Activated T-cell treated with anti-CD3 and anti-CD28 coated beads, Interleukin-2, amount 50 U/mL, for 1 hour (primary cell): Measurements from ENCODE around the gene TAS1R1.

Experiments
- DNase-seq: peaks from one replicate; pipeline ENCODE4 v3.0.0-alpha.2; 2020

The TAS1R1 gene

DNA sequence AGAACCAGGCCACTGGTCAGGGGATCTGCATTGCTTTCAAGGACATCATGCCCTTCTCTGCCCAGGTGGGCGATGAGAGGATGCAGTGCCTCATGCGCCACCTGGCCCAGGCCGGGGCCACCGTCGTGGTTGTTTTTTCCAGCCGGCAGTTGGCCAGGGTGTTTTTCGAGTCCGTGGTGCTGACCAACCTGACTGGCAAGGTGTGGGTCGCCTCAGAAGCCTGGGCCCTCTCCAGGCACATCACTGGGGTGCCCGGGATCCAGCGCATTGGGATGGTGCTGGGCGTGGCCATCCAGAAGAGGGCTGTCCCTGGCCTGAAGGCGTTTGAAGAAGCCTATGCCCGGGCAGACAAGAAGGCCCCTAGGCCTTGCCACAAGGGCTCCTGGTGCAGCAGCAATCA lies 19.7 kb downstream of the TAS1R1 start:
- no peak for DNase-seq

DNA sequence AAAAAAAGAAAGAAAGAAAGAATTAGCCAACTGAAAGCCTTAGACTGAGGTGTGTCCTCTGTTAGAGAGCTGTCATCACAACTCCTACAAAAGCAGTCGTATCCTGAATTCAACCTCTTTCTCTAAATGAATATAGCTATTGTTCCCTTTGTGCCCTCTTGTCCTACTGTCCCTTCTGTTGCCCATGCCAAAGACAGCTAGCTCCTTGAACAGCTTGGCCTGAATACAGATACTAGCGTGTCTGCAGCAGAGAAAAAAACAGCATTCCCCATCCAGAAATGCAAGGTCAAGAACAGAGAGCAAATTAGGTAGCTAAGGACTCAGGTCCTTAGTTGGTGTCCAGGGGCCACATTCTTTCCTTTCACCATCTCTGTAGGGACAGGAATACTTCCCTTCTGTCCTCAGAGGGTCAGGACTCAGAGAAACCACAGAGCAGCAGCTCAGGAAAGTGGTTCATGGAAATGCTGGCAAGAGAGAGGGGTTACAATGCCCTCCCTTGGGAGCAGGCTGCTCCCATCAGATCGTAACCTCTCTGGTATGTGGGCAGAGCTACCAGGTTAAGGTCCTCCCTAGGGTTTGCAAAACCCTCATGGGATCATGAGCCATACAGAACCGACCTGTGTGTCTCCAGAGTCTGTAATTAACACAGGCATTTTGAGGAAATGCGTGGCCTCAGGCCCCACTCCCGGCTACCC lies 22.9 kb downstream of the TAS1R1 start:
- DNase-seq, result no peak

DNA sequence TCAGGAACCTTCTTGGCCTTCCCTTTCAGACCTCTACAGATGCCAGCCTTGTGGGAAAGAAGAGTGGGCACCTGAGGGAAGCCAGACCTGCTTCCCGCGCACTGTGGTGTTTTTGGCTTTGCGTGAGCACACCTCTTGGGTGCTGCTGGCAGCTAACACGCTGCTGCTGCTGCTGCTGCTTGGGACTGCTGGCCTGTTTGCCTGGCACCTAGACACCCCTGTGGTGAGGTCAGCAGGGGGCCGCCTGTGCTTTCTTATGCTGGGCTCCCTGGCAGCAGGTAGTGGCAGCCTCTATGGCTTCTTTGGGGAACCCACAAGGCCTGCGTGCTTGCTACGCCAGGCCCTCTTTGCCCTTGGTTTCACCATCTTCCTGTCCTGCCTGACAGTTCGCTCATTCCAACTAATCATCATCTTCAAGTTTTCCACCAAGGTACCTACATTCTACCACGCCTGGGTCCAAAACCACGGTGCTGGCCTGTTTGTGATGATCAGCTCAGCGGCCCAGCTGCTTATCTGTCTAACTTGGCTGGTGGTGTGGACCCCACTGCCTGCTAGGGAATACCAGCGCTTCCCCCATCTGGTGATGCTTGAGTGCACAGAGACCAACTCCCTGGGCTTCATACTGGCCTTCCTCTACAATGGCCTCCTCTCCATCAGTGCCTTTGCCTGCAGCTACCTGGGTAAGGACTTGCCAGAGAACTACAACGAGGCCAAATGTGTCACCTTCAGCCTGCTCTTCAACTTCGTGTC lies 23.7 kb downstream of the TAS1R1 start:
- no peak for DNase-seq

DNA sequence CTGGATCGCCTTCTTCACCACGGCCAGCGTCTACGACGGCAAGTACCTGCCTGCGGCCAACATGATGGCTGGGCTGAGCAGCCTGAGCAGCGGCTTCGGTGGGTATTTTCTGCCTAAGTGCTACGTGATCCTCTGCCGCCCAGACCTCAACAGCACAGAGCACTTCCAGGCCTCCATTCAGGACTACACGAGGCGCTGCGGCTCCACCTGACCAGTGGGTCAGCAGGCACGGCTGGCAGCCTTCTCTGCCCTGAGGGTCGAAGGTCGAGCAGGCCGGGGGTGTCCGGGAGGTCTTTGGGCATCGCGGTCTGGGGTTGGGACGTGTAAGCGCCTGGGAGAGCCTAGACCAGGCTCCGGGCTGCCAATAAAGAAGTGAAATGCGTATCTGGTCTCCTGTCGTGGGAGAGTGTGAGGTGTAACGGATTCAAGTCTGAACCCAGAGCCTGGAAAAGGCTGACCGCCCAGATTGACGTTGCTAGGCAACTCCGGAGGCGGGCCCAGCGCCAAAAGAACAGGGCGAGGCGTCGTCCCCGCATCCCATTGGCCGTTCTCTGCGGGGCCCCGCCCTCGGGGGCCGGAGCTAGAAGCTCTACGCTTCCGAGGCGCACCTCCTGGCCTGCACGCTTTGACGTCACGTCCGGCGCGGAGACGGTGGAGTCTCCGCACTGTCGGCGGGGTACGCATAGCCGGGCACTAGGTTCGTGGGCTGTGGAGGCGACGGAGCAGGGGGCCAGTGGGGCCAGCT lies 24.4 kb downstream of the TAS1R1 start, which contains the start of gene ZBTB48:
Gene ZBTB48 (plus strand): TSS at position 621 of the 745 bp plus-strand sequence. CDS start 616 bp downstream, outside the sequence.
- DNase-seq, result peak; percentile 97

DNA sequence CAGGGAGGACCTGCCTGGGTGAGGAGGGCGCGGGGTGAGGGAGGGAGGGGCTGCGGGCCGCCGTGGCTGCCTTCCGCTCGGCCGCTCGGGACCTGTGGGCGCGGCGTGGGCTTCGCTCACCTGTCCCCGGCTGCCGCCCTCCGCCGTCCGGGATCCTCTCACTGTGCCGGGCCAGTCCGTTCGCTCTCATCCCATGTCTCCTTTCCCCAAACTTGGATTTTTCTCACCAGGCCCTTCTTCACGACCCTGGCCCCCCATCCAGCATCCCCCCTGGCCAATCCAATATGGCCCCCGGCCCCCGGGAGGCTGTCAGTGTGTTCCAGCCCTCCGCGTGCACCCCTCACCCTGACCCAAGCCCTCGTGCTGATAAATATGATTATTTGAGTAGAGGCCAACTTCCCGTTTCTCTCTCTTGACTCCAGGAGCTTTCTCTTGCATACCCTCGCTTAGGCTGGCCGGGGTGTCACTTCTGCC lies 25.0 kb downstream of the TAS1R1 start:
- no peak for DNase-seq

DNA sequence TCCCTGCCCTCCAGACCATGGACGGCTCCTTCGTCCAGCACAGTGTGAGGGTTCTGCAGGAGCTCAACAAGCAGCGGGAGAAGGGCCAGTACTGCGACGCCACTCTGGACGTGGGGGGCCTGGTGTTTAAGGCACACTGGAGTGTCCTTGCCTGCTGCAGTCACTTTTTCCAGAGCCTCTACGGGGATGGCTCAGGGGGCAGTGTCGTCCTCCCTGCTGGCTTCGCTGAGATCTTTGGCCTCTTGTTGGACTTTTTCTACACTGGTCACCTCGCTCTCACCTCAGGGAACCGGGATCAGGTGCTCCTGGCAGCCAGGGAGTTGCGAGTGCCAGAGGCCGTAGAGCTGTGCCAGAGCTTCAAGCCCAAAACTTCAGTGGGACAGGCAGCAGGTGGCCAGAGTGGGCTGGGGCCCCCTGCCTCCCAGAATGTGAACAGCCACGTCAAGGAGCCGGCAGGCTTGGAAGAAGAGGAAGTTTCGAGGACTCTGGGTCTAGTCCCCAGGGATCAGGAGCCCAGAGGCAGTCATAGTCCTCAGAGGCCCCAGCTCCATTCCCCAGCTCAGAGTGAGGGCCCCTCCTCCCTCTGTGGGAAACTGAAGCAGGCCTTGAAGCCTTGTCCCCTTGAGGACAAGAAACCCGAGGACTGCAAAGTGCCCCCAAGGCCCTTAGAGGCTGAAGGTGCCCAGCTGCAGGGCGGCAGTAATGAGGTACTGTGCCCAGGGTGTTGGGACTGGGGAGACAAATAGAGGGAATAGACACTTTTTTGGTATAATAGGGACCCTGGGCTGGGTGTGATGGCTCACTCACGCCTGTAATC lies 25.7 kb downstream of the TAS1R1 start:
- no peak for DNase-seq

DNA sequence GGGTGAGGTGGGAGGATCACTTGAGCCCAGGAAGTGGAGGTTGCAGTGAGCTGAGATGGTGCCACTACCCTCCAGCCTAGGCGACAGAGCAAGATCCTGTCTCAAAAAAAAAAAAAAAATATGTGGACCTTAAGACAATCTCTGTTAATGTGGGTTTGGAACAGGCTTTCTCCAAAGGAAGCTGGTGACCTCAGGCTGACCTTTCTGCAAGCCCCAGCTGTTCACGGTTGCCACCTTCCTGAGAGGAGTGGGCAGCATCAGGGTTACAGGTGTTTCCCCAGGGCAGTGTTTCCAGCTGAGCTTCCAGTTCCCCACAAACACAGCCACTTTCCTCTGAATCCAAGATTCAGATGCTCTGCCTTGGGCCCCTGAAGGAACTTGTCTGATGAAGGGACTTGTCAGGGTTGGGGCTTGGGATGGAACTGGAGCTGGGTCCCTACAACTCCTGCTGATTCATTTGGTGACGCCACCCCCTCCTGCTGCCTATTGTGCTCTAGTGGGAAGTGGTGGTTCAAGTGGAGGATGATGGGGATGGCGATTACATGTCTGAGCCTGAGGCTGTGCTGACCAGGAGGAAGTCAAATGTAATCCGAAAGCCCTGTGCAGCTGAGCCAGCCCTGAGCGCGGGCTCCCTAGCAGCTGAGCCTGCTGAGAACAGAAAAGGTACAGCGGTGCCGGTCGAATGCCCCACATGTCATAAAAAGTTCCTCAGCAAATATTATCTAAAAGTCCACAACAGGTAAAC lies 26.6 kb downstream of the TAS1R1 start:
- no peak for DNase-seq

DNA sequence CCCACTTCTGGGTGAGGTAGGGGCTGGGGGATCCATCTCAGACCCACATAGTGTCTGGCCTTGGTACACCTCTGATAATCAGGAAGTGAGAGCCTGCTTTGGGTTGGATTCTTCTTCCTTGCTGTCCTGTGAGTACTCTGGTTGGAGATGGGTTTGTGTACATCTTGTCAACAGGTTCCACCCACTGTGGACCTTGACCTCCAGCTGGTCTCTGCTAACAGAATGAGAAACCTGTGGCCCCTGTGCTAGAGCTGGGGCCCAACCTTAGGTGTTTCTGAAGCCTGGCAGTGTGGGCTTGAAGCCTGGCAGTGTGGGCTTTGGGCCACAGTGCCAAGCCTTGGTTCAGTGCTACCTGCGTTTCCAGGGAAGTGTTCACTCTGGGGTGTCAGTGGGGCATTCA lies 27.3 kb downstream of the TAS1R1 start:
- no peak for DNase-seq

DNA sequence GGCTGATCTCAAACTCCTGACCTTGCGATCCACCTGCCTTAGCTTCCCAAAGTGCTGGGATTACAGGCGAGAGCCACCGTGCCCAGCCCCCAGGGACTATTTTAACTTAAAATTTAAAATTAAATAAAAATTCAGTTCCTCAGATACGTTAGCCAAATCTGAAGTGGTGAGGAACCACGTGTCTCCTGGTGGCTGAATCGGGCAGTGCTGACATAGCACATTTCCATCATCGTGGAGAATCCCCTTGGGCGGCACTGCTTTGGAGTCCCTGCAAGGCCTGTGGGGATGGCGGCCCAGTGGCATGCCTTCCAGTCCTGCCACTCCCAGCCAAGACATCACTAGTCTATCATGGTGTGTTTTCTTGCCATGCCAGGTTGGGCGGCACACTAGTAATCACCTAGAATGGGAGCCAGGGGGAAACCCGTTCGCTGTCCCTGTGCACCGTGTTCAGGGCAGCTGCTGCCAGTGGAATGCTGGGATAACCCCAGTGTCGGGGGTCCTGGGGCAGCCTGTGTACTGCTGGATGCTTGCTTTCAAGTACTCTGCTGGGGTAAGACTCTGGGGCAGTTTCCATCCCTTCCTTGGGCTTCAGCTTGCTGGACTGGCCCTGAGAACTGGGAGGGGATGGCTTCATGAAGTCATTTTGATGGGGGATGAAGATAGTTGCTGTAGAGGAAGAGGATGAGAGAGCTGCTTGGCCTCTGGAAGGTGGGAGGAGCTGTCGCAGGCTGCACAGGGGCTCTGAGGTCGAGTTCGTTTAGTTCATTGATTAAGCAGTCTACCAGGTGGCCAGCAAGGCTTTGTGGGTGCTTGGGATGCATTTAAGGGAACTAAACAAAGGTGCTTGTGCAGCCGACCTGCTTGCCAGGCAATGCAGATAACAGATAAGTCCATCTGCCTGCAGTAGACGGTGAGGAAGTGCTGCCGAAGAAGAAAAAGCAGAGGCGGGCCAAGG lies 29.3 kb downstream of the TAS1R1 start:
- no peak for DNase-seq

DNA sequence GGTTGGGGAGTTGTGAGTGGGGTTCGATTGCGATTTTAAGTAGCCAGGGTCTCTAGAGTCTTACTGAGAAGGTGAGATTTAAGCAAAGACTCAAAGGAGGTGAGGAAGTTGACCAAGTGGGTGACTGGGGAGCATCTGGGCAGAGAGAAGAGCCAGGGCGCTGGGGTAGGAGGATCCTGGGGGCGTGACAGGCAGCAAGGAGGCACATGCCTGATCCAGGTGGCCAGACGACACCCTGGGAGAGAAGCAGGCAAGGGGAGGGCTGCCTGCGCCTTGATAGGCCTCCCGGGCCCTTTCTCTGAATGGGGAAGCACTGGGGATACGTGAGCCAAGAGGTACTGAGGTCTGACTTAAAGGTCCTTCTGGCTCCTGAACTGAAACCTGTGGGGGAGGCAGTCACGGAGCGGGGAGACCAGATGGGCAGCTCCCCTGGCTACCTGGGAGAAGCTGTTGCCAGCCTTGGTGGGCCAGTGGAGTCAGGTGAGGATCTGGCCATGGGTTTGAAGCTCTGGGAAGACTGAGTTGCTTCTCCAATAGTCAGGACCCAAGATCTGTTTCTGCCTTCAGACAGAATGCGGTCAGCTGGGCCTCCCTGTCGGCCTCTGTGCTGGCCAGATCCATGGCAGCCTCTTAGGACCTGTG lies 30.1 kb downstream of the TAS1R1 start:
- DNase-seq, result no peak

DNA sequence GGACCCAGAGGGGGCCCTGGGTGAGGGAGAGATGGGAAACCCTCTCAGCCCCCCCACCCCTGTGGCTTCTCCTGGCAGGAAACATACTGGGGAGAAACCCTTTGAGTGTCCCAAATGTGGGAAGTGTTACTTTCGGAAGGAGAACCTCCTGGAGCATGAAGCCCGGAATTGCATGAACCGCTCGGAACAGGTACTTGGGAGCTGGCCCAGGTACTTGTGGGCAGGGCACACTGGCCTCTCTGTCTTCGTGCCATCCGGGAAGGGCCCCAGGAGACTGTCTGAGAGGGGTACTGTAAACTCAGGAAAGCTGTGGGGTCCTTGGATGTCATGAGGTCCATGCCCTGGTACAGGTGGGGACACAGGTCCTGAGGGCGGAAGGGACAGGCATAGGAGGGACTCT lies 30.7 kb downstream of the TAS1R1 start:
- DNase-seq, result no peak

DNA sequence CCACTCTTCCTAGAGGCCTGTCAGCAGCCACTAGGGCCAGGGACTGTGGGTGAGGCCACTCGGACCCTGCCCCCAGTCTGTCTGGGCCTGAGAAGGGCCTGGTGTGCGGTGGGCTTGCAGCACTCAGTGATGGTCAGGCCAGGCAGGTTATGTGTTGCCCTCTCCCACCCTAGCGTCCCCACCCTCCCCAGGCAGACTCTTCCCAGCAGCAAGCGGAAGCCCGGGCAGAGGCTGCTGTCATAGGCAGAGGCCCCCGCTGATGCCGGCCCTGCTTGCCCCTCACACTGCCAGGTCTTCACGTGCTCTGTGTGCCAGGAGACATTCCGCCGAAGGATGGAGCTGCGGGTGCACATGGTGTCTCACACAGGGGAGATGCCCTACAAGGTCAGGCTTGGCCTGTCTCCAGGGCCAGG lies 31.3 kb downstream of the TAS1R1 start:
- no peak for DNase-seq

DNA sequence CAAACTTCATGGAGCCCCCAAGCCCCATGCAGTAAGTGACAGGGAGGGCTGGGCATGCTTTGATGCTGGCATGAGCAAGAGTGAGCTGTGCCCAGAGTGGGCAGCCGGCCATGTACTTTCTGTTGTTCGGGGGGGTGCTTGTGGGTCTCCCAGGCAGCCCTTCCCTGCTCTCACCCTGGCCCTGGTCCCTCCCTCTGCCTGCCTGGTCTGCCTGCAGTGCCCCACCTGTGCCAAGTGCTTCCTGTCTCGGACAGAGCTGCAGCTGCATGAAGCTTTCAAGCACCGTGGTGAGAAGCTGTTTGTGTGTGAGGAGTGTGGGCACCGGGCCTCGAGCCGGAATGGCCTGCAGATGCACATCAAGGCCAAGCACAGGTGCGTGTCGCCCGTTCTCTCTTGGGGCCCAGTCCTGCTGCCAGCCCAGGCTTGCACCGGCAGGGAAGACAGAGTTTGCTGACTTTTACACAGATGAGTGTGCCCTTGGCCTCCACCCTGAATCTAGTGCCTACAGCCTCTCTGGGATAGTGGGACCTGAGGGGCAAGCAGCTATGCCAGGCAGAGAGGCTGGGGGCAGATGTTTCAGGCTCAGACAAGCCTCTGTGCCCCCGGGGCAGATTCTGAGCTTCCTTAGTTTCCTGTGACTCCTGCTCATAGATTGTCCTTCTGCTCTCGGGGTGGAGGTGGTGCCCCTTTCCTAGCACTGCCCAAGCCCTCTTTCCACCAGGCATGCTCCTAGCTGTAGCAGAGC lies 32.3 kb downstream of the TAS1R1 start:
- DNase-seq, result no peak

DNA sequence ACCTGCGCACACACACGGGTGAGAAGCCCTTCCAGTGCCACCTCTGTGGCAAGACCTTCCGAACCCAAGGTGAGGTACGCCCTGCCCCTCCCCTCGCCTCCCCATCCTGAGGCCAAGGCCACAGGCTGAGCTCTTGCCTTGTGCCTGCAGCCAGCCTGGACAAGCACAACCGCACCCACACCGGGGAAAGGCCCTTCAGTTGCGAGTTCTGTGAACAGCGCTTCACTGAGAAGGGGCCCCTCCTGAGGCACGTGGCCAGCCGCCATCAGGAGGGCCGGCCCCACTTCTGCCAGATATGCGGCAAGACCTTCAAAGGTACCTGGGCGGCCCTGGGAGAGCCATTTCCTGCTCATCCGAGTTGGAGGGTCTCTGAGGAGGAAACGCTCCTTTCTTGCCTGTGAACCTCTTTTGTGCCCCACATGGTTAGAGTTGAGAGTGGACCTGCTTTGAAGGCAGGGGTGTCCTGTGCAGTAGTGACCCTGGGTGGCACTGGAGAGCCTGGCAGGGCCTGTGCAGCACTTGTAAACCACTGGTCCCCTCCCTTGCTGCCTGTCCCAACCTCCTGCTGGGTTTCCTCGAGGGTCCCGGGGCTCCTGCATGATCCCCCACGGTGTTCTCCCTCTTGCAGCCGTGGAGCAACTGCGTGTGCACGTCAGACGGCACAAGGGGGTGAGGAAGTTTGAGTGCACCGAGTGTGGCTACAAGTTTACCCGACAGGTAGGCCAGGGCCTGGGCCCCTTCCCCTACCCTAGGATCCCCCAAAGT lies 33.2 kb downstream of the TAS1R1 start:
- no peak for DNase-seq

DNA sequence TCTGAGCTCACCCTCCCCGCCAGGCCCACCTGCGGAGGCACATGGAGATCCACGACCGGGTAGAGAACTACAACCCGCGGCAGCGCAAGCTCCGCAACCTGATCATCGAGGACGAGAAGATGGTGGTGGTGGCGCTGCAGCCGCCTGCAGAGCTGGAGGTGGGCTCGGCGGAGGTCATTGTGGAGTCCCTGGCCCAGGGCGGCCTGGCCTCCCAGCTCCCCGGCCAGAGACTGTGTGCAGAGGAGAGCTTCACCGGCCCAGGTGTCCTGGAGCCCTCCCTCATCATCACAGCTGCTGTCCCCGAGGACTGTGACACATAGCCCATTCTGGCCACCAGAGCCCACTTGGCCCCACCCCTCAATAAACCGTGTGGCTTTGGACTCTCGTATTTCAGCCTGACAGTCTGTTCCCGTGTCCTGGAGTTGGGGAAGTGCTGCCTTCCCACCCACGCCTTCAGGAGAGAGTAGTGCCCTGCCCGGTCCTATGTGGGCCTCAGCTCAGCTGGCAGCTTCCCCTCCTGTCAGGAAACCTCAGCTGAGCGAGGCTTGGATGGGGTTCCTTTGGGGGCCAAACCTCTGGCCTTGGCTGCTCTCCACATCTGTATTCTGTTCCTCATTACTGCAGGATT lies 33.9 kb downstream of the TAS1R1 start:
- DNase-seq, result no peak

DNA sequence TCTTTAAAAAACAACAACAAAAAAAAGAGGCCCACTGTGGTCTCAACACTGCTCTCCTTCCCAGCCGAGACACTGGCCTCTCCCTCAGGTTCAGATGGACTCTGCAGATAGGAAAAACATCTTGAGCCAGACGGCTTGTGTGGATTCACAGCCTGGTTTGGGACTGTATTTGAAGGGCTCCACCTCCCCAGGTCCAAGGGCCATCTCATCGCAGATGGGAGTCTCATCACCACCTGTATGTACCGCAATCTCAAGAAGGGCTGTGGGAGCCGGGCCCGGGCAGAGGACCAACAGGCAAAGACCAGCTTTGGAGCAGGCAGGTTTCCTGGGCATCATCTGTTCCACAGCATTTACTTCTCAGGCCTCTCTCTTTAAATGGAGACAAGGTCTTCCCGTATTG lies 34.9 kb downstream of the TAS1R1 start:
- DNase-seq, result no peak

DNA sequence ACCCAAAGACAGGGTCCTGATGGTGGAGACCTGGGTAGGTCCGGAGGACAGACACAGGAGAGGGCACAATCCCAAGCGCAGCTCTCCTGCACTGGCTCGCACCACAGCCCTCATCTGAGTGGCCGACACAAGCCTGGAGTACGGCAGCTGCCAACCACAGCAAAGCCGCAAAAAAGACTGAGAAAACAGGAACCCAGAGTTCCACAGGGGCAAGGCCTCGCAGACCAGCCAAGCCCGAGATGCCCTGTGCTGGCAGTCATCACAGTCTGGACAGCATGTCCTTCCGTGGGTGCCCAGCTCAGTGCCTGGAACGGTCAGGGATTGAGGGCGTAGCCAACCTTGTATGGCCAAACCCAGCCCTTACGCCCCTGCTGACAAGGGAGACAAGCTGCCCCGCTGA lies 36.1 kb downstream of the TAS1R1 start:
- no peak for DNase-seq

DNA sequence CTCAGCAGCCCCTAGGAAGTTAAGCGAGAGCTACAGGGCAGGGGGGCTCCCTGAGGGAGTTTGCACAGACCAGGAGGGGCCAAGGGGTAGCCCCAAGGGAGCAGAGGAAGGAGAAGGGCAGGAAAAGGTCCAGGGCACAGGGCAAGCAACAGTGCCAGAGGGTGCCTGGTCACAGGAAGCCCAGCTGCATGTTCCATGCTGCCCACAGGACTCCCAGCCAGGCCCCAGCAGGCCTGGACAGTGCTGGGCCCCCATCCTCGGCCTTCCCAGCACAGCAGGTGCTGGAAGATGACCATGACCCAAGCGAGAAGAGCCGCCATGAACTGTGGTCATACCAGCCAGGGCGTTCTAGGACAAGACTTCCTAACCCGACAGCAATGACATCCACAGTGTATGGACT lies 36.5 kb downstream of the TAS1R1 start:
- no peak for DNase-seq
